ENCODE results near the gene C1QTNF1.
"Not testable (repeated sequence)": the region's sequence is repeated elsewhere in the genome, so short reads cannot be mapped to it uniquely, and the experiment has no call there.

C1QTNF1 gene

GRCh38 chr17:79026376-79027273 is 2.7 kb downstream of the C1QTNF1 start:
- DNase-seq: no peak

- no peak for DNase-seq
Observed at GRCh38 chr17:79027274-79027924, 3.4 kb downstream of the C1QTNF1 start.

GRCh38 chr17:79027925-79028491 is 4.0 kb downstream of the C1QTNF1 start:
- DNase-seq: no peak

- no peak for DNase-seq
Observed at GRCh38 chr17:79028496-79029326, 4.7 kb downstream of the C1QTNF1 start.

GRCh38 chr17:79029327-79030009 is 5.5 kb downstream of the C1QTNF1 start:
- DNase-seq: no peak

- DNase-seq: not testable (repeated sequence)
Observed at GRCh38 chr17:79030636-79031035, 6.7 kb downstream of the C1QTNF1 start.

- DNase-seq: no peak
Observed at GRCh38 chr17:79031996-79032875, 8.3 kb downstream of the C1QTNF1 start.

- no peak for DNase-seq
Observed at GRCh38 chr17:79033046-79033616, 9.2 kb downstream of the C1QTNF1 start.

- DNase-seq: peak; percentile 85
Observed at GRCh38 chr17:79033741-79034501, 10.0 kb downstream of the C1QTNF1 start.

- DNase-seq: no peak
Observed at GRCh38 chr17:79034931-79035485, 11.0 kb downstream of the C1QTNF1 start.

GRCh38 chr17:79035686-79036085 is 11.7 kb downstream of the C1QTNF1 start:
- DNase-seq: no peak

- no peak for DNase-seq
Observed at GRCh38 chr17:79036181-79036580, 12.2 kb downstream of the C1QTNF1 start.

- no peak for DNase-seq
Observed at GRCh38 chr17:79036596-79036995, 12.6 kb downstream of the C1QTNF1 start.

- DNase-seq: no peak
Observed at GRCh38 chr17:79038545-79039135, 14.7 kb downstream of the C1QTNF1 start.

- DNase-seq: no peak
Observed at GRCh38 chr17:79039171-79039570, 15.2 kb downstream of the C1QTNF1 start.

GRCh38 chr17:79039886-79040285 is 15.9 kb downstream of the C1QTNF1 start:
- DNase-seq: no peak

- no peak for DNase-seq
Observed at GRCh38 chr17:79041041-79041570, 17.1 kb downstream of the C1QTNF1 start.

- DNase-seq: no peak
Observed at GRCh38 chr17:79041723-79042420, 17.9 kb downstream of the C1QTNF1 start.

Measured in NCI-H1092 (cell line).